Cardiac fibroblast (primary cell): ENCODE data around the gene GULP1.

ENCODE experiments used
- DNase-seq, 2 donors: peaks; one replicate each; pipeline versions ENCODE4 v3.0.0 to v3.0.0-alpha.2; 2010; ENCODE audit warnings: low read depth in 2 of 2
- H3K4me3 ChIP-seq, 2 donors: replicated peaks in 1 of 2; 1 replicate in 1 of 2; 2 replicates in 1 of 2; pipeline ENCODE4 v1.5.1; 2011; ENCODE audit warnings: low read depth in 2 of 2, low read length in 2 of 2, mild to moderate bottlenecking in 2 of 2, moderate library complexity in 1 of 2
- CTCF ChIP-seq: IDR thresholded peaks from one replicate; pipeline ENCODE4 v1.5.1; 2011; ENCODE audit warnings: low read depth, mild to moderate bottlenecking, low read length, inconsistent platforms

Gene GULP1

GRCh38 chr2:188471166-188471565 is 179.5 kb downstream of the GULP1 start:
- TF ChIP-seq CTCF, result no peak
- DNase-seq, result no peak
- H3K4me3 ChIP-seq, result no peak overlapping the region

- no peak for TF ChIP-seq CTCF
- no peak overlapping the region for H3K4me3 ChIP-seq
- DNase-seq, result no peak
Measured at GRCh38 chr2:188473306-188473705, 181.6 kb downstream of the GULP1 start.

- TF ChIP-seq CTCF, result no peak
- H3K4me3 ChIP-seq, result no peak overlapping the region
- DNase-seq, result no peak
Measured at GRCh38 chr2:188474316-188474715, 182.6 kb downstream of the GULP1 start.

GRCh38 chr2:188475945-188476344 is 184.3 kb downstream of the GULP1 start:
- TF ChIP-seq CTCF, result no peak
- peak; percentile 15 to 40 for DNase-seq
- H3K4me3 ChIP-seq, result no peak overlapping the region

- no peak for TF ChIP-seq CTCF
- H3K4me3 ChIP-seq, result no peak overlapping the region
- DNase-seq, result no peak
Measured at GRCh38 chr2:188477564-188478103, 186.0 kb downstream of the GULP1 start.

- DNase-seq, result peak in 1 of 2 donors; percentile 19
Measured at GRCh38 chr2:188478724-188479123, 187.1 kb downstream of the GULP1 start.

More at GRCh38 chr2:188478724-188479123, 187.1 kb downstream of the GULP1 start:
- TF ChIP-seq CTCF, result no peak
- H3K4me3 ChIP-seq, result no peak overlapping the region
